GM18858 (cell line): ENCODE measurements around the gene CDKL4.
"Not testable (repeated sequence)": the region's sequence is repeated elsewhere in the genome, so short reads cannot be mapped to it uniquely, and the experiment has no call there.

Experiments
- ATAC-seq: cut with Tn5 transposase; IDR thresholded peaks from one replicate; pipeline ENCODE4 v1.9.1; 2021; ENCODE audit not compliant: unreplicated experiment

The CDKL4 gene

DNA sequence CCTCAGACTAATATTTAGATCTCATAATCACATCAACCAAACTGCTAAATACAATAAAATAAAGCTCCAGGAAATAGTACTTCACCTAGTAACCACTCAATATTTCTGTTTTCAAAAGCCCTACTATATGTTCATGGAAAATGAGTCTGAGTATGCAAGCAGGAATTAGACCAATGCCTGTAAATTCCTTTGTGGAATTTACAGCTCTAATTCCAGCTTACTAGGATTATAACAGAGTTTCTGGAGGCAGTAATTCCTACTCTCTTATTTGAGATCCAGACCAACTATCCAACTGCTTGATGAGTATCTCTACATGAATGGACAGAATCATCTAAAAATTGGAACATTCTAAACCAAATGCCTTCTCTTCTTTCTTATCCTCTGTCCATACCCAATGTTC lies 11.6 kb downstream of the CDKL4 start:
- ATAC-seq = no peak

DNA sequence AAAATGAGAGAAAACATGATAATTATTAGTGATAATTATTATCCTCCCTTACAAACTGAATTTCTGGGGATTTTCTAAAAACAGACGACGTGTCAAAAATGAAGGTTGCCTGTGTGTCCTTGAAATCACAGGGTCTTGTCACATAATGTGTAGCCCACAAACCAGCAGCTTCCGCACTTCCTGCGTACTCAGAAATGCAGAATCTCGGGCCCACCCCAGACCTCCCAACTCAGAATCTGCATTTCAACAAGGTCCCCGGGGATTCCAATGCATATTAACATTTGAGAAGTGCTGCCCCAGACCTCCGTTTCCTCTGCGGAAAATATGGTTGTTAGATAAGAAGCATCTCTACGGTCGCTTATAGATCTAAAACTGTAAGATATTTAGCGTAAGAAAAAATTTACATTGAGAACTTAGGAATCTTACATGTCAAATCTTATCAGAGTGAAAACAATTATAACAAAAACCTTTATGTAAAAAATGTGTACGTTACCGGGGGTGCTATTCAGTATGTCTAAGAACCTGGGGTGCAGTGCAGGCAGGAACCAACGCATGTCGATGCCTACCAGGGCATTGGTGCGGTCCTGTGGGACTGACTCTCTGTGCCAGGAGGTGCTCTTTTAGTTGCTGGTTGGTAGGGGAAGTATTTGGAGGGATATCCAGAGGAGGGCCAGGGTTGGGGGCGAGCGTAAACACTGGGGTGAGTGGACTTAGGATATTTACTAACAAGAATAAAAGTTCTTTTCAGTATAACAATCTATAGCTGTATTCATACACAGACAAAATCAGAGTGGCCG lies 15.2 kb downstream of the CDKL4 start:
- peak; percentile 13 for ATAC-seq

- ATAC-seq = peak; percentile 83
Measured at GRCh38 chr2:39227628-39228412, 15.9 kb downstream of the CDKL4 start.

DNA sequence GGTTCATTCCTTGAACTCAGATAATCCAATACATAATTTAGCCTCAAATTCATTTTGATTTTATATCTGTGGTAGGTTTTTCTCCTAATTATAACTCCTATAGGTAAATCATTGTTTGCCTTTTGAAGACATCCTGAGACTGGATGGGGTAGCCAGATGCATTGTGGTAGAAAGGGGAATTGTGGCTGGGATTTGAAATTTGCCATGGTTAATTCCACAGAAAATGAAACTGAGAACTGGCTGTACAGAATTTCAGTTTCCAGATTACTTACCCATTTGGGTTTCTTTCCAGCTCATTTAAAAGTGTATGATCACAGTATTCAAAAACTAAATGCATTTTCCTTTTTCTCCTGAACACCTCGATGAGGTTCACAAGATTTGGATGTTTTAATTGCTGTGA lies 18.2 kb downstream of the CDKL4 start:
- ATAC-seq = no peak

- no peak for ATAC-seq
Measured at GRCh38 chr2:39223909-39224308, 19.9 kb downstream of the CDKL4 start.

DNA sequence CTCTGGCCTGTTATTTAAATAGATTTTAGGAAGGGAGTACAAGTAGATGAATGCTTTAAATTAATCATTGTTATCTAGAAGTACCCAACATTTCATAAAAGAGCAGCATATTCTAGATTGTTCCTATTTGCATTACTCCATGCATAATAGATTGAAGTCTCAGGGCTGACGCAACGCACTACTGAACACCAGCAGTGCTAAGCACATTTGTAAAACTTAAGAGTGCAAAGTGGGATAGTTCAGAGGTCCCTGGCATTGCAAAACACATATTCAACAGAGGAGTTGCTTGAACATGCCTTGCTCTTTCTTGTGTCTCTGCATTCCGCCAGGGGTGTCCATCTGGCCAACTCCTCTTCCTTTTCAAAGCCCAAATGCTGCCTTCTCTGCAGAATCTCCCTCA lies 22.3 kb downstream of the CDKL4 start:
- ATAC-seq = no peak

- no peak for ATAC-seq
Measured at GRCh38 chr2:39220136-39220535, 23.6 kb downstream of the CDKL4 start.

- ATAC-seq = no peak
Measured at GRCh38 chr2:39218391-39218790, 25.4 kb downstream of the CDKL4 start.

DNA sequence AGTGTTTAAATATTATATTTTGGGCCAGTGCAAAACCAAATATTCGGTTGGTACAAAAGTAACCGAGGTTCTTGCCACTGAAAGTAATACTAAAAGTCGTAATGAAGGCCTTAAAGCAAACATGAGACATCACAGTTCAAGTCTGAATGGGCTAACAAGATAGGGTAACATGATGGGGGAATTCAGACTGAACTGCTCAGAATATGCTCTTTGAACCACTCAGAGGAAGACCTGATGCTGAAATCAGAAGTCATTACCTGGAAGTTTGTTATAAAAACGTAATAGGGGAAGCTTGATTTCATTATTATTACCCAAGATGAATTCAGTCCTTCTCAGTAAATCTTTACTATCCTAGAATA lies 26.6 kb downstream of the CDKL4 start:
- ATAC-seq = no peak

- ATAC-seq = no peak
Measured at GRCh38 chr2:39216346-39217191, 27.2 kb downstream of the CDKL4 start.

- ATAC-seq = no peak
Measured at GRCh38 chr2:39215545-39215944, 28.2 kb downstream of the CDKL4 start.

GRCh38 chr2:39213015-39213414 lies 30.8 kb downstream of the CDKL4 start:
- ATAC-seq = no peak

DNA sequence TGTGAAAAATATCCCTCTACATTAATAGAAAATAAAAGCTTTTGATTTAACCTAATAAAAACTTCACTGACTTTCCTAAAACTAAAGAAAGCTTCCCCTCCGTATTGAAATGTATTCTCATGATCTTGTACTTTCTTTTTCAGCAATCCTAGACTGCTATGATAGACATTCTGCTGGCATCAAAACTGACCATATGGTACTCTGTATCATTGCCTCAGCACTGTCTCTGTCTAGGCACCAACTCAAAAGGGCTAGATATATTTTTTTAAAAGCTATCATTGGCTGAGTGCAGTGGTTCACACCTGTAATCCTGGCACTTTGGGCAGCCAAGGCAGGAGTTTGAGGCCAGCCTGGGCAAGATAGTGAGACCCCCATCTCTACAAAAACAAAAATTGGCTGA lies 32.9 kb downstream of the CDKL4 start:
- ATAC-seq = no peak

- ATAC-seq = no peak
Measured at GRCh38 chr2:39203382-39203781, 40.4 kb downstream of the CDKL4 start.

DNA sequence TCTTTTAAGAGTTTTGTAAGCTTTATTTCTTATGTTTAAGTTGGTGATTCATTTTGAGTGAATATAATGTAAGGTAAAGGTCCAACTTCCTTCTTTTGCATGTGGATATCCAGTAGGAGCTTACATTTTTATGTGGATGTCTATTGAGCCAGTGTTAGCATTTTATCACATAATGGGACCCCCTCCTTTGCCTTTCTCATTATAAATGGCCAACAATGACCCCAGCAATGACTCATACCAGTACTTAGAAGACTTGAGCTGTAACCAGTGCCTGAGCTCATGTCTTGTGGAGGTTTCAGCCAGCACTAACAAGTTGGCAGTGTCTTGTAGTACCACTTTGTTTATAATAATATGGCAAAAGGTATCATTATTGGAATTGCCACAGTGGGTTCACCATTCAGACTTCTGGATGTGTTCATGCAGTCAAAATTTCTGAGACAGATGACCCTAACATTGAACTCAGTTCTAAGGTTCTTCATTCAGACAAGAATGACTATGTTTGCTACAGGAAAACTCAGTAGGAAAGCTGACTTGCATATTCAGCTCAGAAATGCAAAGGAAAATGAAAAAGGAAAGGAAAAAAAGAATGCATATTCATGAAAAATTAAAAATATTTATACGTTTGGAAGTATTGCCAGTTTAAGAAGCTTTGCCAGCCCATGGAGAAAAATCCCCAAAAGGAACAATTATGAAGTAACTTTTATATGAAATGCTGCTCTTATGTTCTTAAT lies 41.0 kb downstream of the CDKL4 start:
- no peak for ATAC-seq

GRCh38 chr2:39197003-39197402 lies 46.8 kb downstream of the CDKL4 start:
- ATAC-seq = not testable (repeated sequence)

GRCh38 chr2:39194686-39195085 lies 49.1 kb downstream of the CDKL4 start:
- ATAC-seq = no peak

DNA sequence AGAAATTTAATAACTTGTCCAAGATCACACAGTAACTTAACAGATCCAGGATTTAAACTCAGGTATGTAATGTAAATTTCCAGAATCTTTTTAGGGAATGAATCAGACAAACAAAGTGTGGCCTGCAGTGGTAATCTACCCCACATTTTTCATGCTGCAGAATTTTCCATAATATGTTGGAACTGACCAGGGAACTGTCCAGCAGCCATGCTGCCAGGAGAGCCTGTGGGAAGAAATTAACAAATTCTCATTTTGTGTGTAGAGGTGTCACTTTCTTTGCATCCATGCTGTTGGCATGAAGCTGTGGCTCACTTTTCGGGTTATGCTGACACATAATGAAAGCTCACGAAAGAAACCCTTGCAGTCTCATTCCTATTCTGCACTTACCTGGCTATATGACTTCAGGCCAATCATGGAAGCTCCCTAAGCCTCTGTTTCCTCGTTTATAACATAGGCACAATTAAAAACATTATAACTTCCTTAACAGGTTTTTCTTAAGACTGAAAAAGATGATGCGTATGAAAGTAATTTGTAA lies 54.7 kb downstream of the CDKL4 start:
- no peak for ATAC-seq

- no peak for ATAC-seq
Measured at GRCh38 chr2:39183673-39184072, 60.1 kb downstream of the CDKL4 start.

DNA sequence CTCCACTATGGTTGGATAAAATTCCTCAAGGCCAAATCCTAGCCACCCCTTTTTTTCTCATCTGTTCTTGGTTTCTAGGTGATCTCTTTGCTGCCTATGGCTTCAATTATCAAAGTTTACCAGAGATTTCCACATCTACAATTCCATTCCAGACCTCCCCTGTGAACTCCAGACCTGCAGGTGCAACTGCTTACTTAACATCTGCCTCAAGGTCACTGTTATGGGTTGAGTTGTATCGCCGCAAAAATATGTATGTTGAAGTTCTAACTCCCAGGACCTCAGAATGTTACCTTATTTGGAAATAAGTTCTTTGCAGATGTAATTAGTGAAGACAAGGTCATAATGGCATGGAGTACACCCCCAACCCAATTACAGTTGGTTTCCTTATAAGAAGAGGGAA lies 62.5 kb downstream of the CDKL4 start:
- no peak for ATAC-seq
